NCI-H2029 treated with DMSO at 0.1 percent for 48 hours (cell line): ENCODE measurements around the gene OR9A2.

Experiments used
- DNase-seq: peaks from one replicate; lab custom pipeline; 2025; lab: John Stamatoyannopoulos, UW

OR9A2 gene, protein sequence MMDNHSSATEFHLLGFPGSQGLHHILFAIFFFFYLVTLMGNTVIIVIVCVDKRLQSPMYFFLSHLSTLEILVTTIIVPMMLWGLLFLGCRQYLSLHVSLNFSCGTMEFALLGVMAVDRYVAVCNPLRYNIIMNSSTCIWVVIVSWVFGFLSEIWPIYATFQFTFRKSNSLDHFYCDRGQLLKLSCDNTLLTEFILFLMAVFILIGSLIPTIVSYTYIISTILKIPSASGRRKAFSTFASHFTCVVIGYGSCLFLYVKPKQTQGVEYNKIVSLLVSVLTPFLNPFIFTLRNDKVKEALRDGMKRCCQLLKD

DNA sequence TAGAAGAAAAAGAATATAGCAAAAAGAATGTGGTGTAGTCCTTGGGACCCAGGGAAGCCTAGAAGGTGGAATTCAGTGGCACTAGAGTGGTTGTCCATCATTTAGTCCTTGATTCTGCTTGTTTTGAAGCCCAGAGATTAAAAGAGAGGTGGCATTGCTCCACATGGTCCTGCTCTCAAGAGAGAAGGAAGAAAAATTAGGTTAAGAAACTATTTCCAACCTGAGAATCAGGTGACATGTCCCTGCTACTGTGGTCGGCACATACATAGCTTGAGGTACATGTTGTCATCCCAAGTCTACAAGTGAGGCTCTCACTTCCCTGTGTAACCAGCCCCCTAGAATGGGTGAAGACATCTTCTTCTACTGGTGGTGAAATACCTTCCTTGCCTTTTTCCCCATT, at the start of gene OR9A2:
OR9A2 (minus strand) TSS at position 101 of the 400 bp plus-strand sequence; CDS start at position 101, 0 bp downstream.
- no peak for DNase-seq

DNA sequence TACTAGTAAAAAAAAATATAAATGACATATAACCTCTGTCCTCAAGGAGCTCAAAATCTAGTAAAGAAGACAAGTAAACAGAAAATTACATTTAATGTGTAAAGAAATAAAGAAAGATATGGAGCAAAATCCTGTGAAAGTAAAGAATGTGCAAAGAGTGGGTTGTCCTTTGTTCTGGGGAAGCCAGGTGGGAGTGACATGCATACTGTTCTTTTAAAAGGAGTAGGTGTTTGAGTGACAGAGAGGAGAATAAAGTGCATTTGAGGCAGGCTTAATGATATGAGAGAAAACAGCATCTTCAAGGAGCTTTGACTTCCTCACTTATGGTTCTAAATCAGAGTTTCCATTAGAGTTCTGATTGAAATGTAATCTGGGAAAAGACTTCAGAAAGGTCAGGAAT, 47.2 kb upstream of the OR9A2 start:
- DNase-seq, result no peak

GRCh38 chr7:143073556-143073955, 46.6 kb upstream of the OR9A2 start:
- no peak for DNase-seq

DNA sequence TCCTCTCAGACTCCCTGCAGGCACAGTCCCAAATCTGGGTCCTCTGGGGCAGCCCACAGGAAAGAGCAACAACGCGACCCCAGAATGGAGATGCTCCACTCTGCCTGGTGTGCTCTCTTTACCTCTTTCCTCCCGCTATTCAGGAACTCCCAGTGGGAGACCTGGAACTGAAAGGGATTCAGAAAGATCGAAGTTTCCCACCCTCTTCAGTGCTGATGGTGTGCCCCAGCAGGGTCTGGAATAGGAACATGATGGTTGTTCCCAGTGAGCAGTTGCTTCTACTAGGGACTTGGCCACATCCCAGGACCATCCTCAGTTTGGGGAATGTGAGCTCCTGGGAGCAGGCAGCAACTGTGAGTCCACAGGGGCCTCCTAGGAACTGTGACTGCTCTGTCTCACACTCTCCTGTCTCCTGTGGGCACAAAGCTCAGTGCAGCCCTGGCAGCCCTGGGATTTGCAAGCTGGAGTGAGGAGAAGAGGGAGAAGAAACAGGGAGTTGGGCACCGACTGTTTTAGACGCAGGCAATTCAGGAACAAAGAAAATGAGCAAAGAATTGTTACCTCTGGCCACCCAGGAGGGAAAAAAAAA, 43.1 kb upstream of the OR9A2 start:
- DNase-seq, result no peak

GRCh38 chr7:143068446-143068845, 41.5 kb upstream of the OR9A2 start:
- no peak for DNase-seq

GRCh38 chr7:143063741-143064140, 36.8 kb upstream of the OR9A2 start:
- DNase-seq, result no peak

DNA sequence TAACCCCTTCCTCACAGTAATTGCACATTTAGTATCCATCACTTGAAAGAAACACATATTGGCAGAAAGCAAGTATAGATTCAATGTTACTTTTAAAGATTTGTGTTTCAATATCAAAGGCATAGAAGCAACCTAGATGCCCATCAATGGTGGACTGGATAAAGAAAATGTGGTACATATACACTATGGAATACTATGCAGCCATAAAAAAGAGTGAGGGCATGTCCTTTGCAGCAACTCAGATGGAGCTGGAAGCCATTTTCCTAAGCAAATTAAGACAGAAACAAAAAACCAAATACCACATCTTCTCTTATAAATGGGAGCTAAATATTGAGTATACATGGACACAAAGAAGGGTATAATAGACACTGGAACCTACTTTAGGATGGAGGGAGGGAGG, 28.8 kb upstream of the OR9A2 start:
- no peak for DNase-seq

DNA sequence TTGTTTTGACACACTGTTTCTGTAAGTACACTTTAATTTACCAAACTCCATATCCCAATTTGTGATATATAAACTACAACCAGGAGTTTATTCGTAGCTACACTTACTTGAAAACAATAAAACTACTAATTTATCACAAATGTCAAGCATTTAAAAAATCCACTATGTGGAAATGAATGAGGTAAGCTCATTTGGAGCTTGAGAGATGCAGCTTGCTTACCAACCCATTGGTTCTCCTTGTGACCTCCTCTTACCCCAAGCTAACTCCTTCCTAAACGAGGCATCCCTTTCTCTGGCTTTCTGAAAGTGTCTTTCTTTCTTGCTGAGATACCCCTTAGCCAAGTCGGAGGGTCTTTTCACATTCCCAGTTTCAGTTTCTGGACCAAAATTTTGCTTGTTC, 27.7 kb upstream of the OR9A2 start:
- DNase-seq, result no peak

DNA sequence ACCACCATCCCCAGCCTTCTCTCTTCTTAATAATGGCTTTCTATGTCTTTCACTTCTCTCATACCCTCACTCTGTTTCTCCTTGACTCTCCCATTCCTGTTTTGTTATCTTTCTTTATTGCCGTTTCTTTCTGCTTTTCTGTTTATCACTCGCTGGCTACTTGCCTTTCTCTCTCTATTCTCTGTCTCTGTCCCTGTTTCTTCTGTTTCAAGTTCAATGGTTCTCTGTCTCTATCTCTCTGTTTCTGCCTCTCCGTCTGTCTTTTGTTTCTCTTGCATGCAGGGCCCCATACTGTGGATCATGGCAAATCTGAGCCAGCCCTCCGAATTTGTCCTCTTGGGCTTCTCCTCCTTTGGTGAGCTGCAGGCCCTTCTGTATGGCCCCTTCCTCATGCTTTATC, 25.1 kb upstream of the OR9A2 start, which contains the start of gene OR6V1:
OR6V1 (plus strand) TSS at position 301 of the 400 bp plus-strand sequence; CDS start at position 301, 0 bp downstream.
- no peak for DNase-seq

- DNase-seq, result no peak
These were observed 24.0 kb upstream of the OR9A2 start for GRCh38 chr7:143050931-143051330.

DNA sequence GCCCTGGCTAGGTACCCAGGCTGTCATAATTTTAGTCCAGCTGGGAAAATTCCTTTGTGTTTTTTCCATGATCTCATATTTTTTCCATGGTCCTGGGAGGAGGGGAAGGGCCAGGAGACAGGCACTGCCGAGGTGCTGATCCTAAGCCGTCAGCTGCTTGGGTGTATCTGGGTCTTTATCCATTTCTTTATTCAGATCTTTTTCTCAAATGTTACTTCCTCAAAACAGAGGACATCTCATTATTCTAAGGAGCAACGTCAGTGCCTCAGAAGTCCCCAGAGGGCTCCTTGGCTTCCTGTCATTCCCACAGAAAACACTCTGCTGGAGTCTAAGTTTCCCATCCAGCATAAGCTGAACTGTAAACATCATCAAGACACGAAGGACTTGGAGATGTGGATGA, 22.4 kb upstream of the OR9A2 start:
- no peak for DNase-seq

GRCh38 chr7:143048827-143049226, 21.9 kb upstream of the OR9A2 start:
- DNase-seq, result no peak

GRCh38 chr7:143047326-143047725, 20.4 kb upstream of the OR9A2 start:
- DNase-seq, result no peak

GRCh38 chr7:143046426-143046851, 19.5 kb upstream of the OR9A2 start:
- DNase-seq, result no peak

DNA sequence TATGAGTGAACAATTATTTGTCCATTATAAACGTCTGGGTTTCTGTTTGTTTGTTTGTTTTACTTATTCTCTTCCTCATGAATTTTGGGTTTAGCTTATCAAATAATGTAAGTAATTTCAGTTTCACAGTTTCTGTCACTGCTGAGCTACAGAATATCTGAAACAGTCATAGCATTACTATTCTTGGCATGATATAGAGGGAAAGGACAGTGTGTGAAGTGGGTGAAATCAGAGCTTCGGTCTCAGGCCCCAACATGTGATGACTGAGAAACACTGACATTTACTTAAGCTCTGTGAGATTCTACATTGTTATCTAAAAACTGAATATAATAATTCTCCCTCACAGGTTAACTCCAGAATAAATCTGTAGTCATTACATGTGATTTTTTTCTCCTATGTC, 16.5 kb upstream of the OR9A2 start:
- DNase-seq, result no peak

- no peak for DNase-seq
These were observed 15.9 kb upstream of the OR9A2 start for GRCh38 chr7:143042790-143043271.

DNA sequence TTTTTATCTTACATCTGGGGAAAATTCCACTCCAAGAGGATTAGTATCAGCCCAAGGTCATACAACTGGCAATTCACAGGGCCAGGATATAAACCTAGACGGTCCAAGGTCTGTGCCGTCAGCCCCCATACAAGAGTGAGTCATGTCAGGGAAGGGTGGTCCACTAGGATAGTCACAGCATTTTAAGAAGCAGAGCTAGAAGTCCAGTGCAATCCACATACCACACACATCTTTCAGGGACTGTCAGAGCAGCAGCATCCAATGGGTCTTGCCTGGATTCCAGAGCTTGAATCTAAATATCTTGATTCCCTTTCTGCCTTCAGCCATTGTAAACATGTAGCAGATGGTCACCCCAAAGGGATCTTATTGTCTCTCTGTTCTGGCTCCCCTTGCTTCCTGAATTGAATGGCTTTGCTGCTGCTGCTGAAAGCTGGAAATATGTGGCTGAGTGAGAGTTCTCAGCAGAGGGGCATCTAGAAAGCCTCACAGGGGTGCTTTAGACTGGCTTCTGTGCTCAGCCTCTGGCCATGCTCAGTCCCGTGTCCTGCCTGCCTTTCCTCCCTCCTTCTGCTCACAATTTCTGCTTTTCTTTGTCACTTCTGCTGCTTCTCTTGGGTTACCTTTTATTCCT, 15.3 kb upstream of the OR9A2 start:
- DNase-seq, result no peak

DNA sequence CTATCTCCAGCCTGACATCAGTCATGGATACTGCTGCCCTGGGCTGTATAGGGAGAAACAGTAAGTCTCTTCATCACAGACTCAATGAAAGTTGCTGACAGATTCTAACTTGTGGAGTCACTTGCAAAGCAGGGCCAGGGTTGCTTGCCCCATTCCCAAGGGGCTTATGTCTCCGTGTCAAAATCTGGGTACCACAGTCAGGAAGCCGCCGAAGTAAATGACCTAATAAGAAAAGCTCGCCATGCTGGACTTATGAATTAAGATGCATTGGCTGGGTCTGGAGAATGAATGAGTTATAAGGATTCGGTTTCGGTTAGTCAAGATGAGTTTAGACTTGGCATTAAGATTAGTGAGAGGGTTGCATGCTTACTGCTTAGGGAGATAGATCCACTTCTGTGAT, 14.4 kb upstream of the OR9A2 start:
- no peak for DNase-seq

GRCh38 chr7:143040209-143040715, 13.3 kb upstream of the OR9A2 start:
- DNase-seq, result no peak

- no peak for DNase-seq
These were observed 11.7 kb upstream of the OR9A2 start for GRCh38 chr7:143038635-143039034.

DNA sequence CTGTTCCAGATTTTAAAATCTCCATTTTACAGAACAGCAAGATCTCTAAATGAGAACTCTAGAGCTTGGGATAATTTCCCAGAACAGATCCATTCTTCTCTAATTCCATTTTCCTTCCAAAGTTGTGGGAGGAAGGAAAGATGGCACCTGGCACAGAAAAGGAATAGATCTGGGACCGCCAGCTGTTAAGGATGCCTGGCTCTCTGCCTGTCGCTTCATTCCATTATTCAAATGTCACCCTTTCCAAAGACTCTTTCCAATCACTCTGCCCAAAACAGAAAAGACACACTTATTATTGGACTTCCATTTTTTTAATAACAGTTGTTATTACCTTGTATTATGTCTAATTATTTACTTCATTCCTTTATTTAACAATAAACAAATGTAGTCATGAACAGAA, 751 bp upstream of the OR9A2 start:
- no peak for DNase-seq

GRCh38 chr7:143025371-143025770, 1.6 kb downstream of the OR9A2 start:
- no peak for DNase-seq

DNA sequence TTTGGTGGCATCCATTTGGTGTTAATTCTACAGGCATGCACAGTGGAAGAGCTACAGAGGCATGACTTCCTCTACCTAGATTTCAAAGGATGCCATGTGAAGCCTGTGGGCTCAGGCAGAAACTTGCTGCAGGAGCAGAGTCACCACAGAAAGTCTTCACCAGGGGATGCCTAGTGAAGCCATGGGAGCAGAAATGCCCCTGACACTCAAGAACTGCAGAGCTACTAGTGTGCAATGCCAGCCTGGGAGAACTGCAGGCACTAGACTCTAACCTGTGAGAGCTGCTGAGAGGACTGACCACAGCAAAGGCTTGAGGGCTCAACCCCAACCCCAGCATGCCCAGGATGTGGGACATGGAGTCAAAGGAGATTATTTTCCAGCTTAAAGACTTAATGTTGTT, 3.9 kb downstream of the OR9A2 start:
- no peak for DNase-seq
